ENCODE results near the gene APOL3.
"Not testable (repeated sequence)": the region's sequence is repeated elsewhere in the genome, so short reads cannot be mapped to it uniquely, and the experiment has no call there.

The APOL3 gene

GRCh38 chr22:36160499-36160942, at the start of gene APOL3:
APOL3 (minus strand) TSS chr22:36160755; CDS start chr22:36149055, 11,700 bp downstream.
- TF ChIP-seq ZFX (IDR thresholded peaks at IDR 0.05; ENCODE audit: borderline replicate concordance) = no peak
- TF ChIP-seq CTCF (IDR thresholded peaks at IDR 0.05) = no peak
- no peak within 1 kb of the TSS for H3K27ac ChIP-seq

DNA sequence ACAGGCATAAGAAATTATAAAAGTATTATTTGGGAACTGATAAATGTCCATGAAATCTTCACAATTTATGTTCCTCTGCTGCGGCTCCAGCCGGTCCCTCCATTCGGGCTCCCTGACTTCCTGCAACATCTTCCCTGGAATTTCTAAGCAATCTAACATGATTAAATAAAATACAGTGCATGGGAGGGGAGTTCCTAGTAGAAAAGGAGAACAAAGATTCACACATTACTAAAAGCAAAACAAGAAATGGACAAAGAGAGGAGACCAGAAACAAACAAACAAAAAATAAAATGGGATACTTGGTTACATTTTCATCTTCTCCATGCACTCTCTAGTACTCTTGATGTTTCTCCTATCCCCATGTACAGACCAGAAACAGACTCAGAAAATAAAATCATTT, 49.7 kb upstream of the APOL3 start:
- no peak overlapping the region for H3K27ac ChIP-seq
- no peak for TF ChIP-seq CTCF (IDR thresholded peaks at IDR 0.05)
- TF ChIP-seq ZFX (IDR thresholded peaks at IDR 0.05; ENCODE audit: borderline replicate concordance) = no peak

DNA sequence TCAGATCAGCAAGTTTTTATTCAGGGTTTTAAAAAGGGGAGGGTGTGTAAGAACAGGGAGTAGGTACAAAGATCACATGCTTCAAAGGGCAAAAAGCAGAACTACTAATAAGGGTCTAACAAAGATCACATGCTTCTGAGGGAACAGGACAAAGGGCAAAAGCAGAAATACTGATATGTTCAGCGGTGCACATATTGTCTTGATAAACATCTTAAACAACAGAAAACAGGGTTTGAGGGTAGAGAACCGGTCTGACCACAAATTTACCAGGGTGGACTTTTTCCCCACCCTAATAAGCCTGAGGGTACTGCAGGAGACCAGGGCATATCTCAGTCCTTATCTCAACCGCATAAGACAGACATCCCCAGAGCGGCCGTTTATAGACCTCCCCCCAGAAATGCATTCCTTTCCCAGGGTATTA, 48.9 kb upstream of the APOL3 start:
- not testable (repeated sequence) for H3K27ac ChIP-seq

DNA sequence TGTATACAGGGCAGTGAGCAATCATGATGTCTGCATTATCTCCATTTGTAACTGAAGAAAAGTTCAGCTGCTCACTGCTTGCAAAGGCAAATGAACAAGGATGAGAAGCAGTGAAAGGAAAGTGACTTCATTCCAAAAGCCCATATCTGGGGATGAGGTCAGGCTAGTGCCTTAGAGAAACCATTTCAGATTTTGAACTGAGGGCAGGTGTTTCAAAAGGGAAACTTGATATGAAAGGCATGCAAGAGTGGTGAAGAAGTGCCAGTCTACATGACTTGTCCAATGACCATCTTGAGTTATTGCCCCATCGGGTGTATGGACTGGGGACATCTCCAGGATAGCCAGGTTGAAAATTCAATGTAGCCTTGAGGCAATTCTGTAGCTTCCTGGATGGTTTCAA, 48.4 kb upstream of the APOL3 start:
- no peak for TF ChIP-seq CTCF (IDR thresholded peaks at IDR 0.05)
- no peak for TF ChIP-seq ZFX (IDR thresholded peaks at IDR 0.05; ENCODE audit: borderline replicate concordance)
- H3K27ac ChIP-seq = no peak overlapping the region

GRCh38 chr22:36208162-36208765, 47.7 kb upstream of the APOL3 start:
- TF ChIP-seq CTCF (IDR thresholded peaks at IDR 0.05) (no peak), ZFX (IDR thresholded peaks at IDR 0.05; ENCODE audit: borderline replicate concordance) (no peak)
- no peak overlapping the region for H3K27ac ChIP-seq

- no peak for TF ChIP-seq CTCF (IDR thresholded peaks at IDR 0.05)
- no peak for TF ChIP-seq ZFX (IDR thresholded peaks at IDR 0.05; ENCODE audit: borderline replicate concordance)
- no peak overlapping the region for H3K27ac ChIP-seq
Observed at GRCh38 chr22:36206255-36206654, 45.7 kb upstream of the APOL3 start.

DNA sequence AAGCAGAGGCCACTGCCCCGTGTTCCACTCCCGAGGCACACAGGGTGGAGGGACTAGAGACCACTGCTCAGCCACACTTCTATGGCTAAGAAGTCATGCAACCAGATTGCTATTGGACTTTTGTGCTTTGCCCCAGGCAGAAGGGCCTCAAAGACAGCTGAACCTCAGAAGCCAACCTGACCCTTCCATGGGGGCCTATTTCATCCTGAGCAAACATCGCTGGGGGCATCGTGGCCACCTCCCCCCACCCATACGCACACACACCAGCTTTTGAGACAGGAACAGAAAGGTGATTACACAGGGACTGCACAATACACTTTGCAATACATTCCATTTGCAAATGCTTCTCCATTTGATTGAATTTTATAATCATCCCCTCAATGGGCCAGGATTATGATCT, 45.0 kb upstream of the APOL3 start:
- not testable (repeated sequence) for H3K27ac ChIP-seq

DNA sequence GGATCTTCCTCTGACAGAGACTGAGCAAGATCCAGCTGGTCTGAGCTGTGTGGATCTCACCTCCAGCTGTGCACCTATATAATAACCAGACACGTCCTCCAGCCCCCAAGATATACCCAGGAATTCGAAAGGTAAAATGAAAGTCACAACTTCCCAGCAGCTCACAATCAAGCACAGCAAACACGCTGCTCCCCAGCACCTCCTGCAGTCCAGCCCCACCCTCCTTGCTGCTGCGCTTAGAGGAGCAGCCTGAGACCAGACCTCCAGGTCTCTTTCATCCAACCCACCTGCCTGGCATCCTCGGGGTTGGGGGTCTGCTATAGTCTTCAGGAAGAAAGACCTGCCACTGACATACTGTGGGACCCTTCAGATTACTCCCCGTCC, 44.1 kb upstream of the APOL3 start:
- H3K27ac ChIP-seq = no peak overlapping the region
- TF ChIP-seq CTCF (IDR thresholded peaks at IDR 0.05) = no peak
- no peak for TF ChIP-seq ZFX (IDR thresholded peaks at IDR 0.05; ENCODE audit: borderline replicate concordance)

All from 22Rv1 (cell line).